Cardiac septum (tissue), 1 donor: ENCODE data around the gene DOC2B. TPM values are rescaled to one million over a fixed set of nuclear protein-coding genes. Genes with fewer than 3 reads are reported as not detected.
A peak's percentile ranks its signal among the peaks of the same experiment; 100 is the strongest.
"Not testable (repeated sequence)": the region's sequence is repeated elsewhere in the genome, so short reads cannot be mapped to it uniquely, and the experiment has no call there.

Experiments
- DNase-seq: peaks from one replicate; pipeline ENCODE4 v3.0.0-alpha.2; 2020; ENCODE audit warnings: low spot score
- intact Hi-C: fragments of 100-400 bp; cut with DNase I; formaldehyde crosslinking; loops from one replicate; pipeline ENCODE4 v1.14.0; 2022
- total RNA-seq: library from RNA; stranded (reverse); fragmentation: NEBNext Ultra II Directional; extraction: Animal tissue kit (Norgen Biotek cat#: 25700); gene quantifications from one replicate; pipeline ENCODE4 v1.2.1, GENCODE V29; 2021
- donor health status: DM: no; HTN: no; CAD: no.

DOC2B gene
- total RNA-seq, 1 donor from 2014 or later: 6.4 TPM

DNA sequence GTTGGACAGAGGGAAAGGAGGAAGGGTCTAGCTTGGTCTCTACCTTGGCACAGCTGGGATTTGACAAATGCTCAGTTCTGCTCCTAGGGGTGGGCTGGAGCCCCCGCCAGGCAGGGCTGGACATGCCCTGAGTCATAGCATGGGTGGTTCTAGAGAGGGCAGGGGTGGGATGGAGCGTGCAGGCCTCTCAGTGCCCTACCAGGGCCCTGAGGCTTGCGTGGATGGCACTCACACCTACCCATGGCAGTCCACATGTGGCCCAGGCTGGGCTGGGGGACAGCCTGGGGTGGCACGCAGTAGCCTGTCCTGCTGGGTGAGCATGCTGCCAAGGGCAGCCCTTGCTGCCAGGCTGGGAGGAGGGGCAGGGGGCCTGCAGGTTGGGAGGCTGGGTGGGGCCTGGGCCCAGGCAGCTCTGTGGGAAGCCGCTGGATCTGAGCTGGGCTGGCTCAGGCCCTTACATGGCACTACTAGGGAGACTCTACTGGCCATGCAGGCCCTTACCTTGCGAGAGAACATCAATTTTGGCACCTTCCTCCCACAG is 11.2 kb downstream of the DOC2B start:
- no peak for DNase-seq
- intact Hi-C loops: no loop called here

DNA sequence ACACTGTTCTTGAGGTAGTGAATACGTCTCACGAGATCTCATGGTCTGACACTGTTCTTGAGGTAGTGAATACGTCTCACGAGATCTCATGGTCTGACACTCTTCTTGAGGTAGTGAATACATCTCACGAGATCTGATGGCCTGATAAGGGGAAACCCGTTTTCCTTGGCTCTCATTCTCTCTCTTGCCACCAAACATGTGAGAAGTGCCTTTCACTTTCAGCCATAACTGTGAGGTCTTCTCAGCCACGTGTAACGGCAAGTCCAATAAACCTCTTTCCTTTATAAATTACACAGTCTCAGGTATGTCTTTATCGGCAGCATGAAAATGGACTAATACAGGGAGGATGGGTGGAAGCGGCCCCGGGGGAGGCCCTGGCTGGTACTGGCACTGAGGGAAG is 12.8 kb downstream of the DOC2B start:
- DNase-seq, intact Hi-C loops: not testable (repeated sequence)

DNA sequence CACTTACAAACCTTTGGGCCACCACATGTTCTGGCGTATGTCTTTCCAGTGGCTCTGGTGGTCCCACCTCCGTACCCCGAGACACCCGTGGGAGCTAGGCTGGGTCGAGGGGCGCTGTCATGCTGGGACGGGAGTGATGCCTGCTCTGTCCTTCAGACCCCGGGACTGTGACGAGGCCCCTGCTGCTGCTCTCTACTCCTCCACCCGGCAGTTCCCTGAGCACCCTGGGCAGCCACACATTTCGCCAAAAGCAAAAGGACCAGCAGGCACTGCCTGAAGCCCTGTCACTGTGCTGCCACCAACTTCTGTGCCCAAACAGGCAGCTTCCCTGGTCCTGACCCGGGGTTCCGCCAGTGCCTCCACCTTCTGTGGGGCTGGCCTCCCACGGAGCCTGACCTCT is 15.5 kb downstream of the DOC2B start:
- intact Hi-C loops: no loop called here
- DNase-seq: no peak

DNA sequence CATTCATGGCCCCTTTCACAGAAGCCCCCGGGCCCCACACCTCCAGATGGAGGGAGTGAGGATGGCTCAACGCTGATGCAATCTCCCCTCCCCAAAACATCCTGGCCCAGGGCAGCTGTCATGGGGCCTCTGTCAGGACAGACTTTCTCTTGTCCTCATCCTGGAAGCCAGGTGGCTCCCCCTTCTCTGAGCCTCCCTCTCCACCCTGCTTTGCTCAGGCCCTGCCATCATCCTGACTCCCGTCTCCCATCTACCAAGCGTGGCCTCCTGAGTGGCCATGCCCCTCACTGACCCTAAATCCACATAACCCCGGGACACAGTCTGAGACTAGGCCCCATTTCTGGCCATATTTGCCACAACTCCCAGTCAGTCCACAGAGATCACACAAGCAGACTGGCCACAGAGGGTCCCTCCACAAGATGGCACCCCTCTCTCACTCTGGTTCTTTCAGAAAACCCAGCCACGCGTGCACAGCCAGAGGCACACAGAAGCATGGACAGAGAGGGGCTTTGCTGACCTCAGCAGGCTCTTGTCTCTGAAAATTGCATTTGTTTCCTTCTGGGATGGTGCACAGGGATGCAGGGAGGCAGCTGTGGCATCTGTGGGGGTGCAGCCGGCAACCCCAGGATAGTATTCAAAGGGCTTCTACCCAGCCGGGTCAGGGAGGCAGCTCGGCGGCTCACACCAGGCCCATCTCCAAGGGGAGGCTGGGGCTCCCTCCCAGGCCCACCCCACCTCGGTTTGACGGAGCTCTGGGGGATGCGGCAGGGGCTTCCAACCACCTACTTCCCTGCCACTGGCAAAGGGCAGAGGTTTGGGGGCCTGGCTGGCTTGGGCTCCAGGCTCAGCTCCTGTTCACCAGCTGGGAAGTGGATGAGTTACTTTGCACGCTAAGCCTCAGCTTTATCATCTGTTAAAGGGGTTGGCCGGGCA is 16.9 kb downstream of the DOC2B start:
- intact Hi-C loops: no loop called here

DNA sequence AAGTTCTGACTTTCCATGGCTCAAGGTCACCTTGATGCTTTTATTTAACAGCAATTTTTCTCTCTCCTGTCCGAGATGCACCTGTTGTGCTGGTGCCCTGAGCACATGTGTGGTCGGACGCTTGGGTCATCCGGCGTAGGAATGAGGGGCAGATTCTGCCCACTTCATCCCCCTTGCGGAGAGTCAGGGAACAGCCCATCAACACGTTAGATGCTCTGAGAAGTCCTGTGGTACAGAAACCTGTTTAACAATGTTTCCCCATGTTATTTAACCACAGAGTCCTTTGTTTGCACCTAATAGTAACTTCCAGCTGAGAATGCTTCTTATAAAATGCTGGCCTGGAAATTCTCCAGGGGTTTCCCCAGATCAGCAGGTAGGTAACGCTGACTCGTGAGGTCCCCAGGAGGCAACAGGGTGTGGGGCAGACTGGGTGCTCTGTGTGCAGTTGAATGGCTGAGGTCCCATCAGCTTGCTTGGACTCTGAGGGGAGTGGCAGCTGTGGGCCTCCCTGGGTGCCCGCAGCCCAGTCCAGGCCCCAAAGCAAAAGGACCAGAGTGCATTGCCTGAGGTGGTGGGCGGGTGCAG is 17.8 kb downstream of the DOC2B start:
- intact Hi-C loops: no loop called here
- no peak for DNase-seq

More for the DNA sequence above, 16.9 kb downstream of the DOC2B start:
- DNase-seq: no peak

DNA sequence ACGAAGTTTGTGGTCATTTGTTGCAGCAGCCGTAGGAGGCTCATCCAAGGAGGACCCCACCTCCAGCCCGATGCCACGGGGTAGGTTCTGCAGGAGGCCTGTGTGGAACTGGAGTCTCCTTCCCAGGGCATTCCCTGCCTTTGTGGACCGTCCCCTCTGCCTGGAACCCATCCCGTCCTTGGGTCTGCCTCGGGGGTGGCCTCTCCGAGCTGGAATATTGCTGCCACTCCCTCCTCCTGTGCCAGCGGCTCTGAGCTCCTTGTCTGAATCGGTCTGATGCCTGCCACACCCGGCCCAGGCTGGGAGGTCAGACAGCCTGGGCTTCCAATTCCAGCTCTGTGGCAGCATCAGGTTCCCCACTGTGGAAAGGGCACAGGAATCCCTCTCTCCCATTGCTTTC is 18.8 kb downstream of the DOC2B start:
- intact Hi-C loops: no loop called here
- DNase-seq: no peak

DNA sequence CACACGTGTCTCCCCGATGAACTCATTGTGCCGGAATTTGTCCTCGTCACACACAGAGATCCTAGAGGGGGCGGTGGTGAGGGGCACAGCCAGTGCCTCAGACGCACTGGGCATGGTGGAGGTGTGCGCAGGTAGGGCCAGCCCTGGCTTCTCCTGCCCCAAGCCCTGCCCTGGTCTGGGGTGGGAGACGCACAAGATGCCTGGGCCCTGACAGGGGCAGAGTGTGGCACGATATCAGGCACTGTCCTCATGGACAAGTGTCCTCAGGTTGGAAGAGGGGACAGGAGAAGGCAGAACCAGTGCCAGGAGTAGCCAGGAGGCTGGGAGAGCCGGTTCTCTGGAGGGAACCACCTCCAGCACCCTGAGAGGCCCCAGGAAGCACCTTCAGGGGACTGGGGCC is 20.0 kb downstream of the DOC2B start:
- DNase-seq: no peak
- intact Hi-C loops: no loop called here

DNA sequence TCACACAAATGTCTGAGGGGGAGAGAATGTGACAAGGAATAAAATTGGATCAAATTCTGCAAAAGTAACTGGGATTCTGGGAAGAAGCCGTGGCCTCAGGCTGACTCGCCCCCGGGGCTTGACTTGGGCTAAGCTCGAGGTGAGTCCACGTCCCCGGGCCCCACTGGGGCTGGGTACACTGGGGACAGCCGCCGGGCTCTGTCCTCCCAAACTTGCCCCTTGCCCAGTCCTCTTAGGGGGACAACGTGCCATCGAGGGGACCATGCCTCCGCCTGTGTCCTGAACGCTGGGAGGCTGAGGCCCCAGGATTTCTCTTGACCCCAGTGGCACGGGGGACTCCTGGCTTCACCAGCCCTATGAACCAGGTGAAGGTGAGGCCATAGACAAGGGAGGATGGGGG is 21.1 kb downstream of the DOC2B start:
- intact Hi-C loops: no loop called here
- no peak for DNase-seq

DNA sequence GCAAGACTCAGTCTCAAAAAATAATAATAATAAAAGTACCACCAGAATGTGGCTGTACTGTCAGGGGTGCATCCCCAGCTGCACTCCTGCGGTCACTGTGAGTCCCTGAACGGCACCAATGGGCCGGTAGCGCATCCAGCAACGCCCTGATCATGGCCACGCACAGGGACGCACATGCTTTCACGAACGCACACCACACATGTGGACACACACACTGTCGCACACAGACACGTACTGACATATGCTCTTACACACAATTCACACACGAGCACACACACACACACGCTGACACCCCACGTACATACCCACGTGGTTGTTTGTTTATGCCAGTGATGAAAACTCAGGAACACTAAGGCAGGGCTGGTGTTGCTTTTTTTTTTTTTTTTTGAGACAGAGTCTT is 21.8 kb downstream of the DOC2B start:
- intact Hi-C loops: no loop called here
- no peak for DNase-seq

DNA sequence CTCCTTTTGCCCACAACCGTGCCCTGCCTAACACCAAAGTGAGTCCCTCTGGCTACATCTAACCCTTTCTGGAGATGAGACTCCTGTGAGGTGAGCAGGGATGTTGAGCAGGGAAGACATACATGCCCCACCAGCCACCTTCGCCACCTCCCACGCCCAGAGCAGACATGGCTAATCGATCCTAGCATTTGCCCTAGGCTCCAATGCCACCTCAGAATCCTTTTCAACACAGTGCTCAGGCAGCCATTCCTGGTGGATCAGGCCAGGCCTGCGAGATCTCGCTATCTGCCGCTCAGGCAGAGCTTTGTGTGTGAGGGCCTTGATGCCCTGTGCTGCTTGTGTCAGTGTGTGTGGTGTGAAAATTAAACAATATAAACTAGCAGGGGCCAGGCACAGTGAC is 23.1 kb downstream of the DOC2B start:
- DNase-seq: no peak
- intact Hi-C loops: no loop called here

DNA sequence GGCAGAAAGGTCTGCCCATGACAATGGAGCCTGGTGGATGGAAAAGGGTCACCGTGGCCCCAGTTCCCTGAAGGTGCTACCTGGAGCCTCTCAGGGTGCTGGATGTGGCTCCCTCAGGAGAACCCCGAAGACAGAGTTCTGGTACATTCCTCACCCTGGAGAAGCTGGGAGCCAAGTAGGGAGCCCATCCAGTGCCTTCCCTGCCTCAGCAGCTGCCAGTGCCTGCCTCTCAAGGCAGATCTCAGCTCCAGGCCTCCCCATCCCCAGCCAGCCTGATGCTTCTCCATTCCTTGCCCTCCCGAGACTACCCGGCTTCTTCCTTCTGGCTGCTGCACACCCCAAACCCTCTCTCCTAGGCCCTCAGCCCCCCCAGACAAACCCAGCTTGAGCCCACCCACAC is 23.5 kb downstream of the DOC2B start:
- DNase-seq: no peak
- intact Hi-C loops: no loop called here

DNA sequence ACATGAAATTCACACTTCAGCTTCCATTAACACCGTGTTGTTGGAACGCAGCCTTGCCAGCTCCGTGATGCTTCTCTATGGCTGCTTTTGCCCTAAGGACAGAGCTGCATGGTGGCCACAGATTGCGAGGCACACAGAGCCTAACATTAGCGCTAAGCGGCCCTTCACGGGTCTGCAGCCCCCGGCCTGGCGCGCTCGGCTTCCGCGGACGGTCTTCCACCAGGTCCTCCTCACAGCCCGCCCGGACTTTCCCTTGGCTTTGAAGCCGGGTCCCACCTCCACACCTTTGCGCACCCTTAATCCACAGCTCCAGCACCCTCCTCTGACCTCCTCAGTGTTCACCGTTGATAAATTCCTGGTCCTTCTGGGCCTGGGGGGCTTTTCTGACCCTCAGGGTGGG is 24.5 kb downstream of the DOC2B start:
- intact Hi-C loops: no loop called here
- DNase-seq: no peak

DNA sequence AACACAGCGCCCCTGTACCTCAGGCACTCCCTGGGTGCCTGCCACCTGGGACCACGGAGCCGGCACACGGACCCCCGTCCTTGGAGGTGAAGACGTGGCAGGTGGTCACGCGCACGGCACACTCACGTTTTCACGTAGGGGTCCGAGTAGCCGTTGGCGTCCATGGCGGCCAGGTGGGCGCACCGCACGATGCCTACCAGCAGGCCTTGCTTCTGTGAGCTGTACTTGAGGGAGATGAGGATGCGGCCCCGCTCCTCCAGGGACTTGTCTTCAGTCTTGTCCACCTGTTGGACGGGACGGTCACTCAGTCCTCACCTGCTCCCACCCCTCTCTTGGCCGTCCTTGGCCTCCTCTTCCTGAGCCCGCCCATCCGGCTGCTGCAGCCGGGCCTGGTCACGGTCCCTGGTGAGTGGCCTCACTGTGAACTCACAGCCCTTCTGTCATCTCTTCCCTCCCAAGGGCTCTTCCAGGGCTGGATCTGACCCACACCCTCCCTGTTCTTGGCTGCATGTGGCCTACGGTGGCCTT is 25.3 kb downstream of the DOC2B start:
- DNase-seq: peak; percentile 61
- intact Hi-C loops: no loop called here

DNA sequence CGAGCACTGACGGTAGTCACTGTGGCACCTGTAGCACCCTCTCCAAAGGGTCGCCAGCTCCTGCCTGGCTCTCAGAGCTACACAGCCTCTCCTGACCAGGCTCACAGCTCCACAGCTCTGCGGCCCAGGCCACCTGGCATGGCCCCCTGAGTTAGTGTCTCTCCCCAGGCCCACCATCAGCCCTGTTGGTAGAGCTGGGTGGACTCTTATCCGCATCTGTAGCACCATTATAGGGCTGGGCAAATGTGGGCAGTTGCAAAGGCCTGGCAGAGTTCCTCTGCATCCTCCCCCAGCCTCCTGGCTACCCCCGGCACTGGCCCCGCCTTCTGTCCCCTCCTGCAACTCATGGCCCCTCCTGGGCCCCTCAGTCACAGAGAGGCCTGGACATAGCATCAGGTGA is 25.9 kb downstream of the DOC2B start:
- peak; percentile 55 for DNase-seq
- intact Hi-C loops: no loop called here

DNA sequence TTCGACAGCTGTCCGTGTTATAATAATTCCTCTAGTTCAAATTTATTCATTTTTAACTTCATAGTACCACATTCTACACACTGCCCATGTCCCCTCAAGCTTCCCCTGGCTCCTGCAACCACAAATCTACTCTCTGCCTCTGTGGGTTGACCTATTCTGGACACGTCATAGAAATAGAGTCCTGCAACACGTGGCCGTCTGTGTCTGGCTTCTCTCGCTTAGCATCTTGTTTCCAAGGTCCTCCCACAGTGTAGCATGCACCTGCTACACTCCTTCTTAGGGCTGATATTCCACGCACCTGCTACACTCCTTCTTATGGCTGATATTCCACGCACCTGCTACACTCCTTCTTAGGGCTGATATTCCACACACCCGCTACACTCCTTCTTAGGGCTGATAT is 27.6 kb downstream of the DOC2B start:
- peak; percentile 10 for DNase-seq
- intact Hi-C loops: no loop called here

DNA sequence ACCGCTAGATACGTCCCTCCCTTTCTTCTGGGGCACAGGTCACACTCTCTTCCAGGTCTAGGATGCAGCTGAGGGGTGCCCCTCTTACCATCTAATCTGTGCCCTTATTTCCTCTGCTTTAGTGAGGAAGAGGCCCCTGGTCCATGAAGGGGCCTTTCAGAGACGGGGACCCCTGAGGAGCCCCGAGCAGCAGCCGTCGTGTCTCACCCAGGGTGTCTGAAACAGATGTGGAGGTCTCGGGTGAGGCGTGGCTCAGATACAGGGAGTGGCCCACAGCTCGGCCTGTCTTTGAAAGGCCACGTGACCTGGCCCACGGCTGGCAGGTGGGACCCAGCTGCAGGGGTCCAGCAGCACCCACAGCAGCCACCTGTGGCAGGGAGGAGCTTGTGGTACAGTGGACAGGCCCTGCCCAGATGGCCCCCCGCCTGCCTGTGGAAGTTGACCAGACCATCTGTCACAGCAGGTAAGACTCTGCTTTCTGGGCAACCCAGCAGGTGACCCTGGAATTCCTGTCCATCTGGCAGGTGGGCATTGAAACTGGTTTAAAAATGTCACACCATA is 28.5 kb downstream of the DOC2B start:
- intact Hi-C loops: no loop called here
- DNase-seq: peak; percentile 58

DNA sequence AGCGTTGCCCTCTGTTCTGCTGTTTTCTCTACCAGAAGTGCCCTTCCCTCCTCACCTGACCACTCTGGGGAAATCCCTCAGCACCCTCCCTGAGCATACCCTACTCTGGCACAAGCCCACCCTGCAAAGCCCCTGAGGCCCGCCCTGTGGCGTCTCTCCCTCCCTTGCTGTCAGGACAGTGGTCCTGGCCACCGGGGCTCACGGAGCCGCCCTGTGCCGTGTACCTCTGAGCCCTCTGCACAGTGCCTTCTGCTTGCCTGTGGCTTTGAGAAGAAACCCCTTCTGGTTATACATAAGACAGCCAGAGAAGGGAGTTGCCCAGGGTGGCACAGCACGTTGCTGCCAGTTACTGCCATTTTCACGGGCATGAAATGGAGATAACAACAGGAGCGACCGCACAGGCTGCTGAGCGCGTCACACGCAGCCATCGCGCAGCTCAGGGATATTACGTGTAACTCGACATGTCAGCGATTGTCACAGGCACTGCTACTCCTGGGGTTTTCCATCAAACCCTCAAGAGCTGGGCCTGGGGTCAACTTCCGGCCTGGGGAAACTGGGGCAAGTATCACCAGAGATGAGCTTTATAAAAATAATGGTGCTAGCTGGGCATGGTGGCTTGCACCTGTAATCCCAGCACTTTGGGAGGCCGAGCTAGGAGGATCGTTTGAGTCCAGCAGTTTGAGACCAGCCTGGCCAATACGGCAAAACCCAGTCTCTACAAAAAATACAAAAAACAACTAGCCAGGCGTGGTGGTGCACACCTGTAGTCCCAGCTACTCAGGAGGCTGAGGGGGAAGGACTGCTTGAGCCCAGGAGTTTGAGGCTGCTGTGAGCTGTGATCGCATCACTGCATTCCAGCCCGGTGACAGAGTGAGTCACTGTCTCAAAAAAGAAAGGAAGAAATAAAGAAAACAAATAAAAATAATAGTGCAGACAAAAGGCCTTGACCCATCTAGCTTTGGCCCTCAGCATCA is 29.3 kb downstream of the DOC2B start:
- peak; percentile 51 for DNase-seq

DNA sequence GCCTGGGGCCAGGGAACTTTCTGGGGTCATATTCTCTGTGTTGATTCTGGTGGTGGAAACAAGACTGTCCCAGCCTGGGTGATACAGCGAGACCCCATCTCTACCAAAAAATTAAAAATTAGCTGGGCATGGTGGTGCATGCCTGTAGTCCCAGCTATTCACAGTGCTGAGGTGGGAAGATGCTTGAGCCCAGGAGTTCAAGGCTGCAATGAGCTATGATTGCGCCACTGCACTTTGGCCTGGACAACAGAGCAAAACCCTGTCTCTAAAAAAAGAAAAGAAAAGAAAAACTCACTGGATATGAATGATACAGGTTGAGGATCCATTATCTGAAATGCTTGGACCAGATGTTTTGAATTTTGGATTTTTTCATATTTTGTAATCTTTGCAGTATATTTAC is 30.4 kb downstream of the DOC2B start:
- no peak for DNase-seq
- intact Hi-C loops: no loop called here

More for the DNA sequence above, 29.3 kb downstream of the DOC2B start:
- intact Hi-C loops: no loop called here

DNA sequence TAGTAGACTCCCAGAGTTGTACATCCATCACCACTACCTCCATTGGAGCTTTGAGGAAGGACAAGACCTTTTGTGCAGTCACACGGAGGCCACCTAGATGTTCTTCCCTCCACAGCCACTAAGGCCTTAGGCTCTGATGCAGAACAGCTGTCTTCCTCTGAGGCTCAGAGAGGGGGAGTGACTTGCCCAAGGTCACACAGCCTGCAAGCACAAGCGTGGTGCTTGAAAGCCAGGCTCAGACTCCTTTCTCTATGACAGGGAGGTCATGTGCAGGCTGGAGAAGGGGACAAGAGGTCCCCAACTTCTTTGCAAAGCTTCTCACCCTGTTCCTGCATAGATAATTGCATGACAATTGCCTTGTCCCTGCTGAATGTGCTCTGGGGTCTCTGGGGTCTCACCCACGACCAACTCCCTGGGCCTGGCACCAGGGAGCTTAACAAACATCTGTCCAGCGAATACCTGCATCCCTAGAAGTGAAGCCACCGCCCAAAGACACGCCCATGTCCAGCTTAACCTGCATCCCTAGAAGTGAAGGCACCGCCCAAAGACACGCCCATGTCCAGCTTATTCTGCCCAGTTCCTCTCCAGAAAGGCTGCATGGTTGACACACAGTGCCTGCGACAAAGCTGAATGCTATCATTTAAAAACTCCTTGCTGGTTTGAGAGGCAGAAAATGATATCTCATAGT is 31.4 kb downstream of the DOC2B start:
- intact Hi-C loops: no loop called here
- DNase-seq: peak; percentile 50
